ENCODE measurements around the gene BMI1. TPM values are rescaled to one million over a fixed set of nuclear protein-coding genes. Genes with fewer than 3 reads are reported as not detected.

The BMI1 gene
- total and polyA plus RNA-seq, 10 donors = 26.9 to 89.7 (median 64.2) TPM

DNA sequence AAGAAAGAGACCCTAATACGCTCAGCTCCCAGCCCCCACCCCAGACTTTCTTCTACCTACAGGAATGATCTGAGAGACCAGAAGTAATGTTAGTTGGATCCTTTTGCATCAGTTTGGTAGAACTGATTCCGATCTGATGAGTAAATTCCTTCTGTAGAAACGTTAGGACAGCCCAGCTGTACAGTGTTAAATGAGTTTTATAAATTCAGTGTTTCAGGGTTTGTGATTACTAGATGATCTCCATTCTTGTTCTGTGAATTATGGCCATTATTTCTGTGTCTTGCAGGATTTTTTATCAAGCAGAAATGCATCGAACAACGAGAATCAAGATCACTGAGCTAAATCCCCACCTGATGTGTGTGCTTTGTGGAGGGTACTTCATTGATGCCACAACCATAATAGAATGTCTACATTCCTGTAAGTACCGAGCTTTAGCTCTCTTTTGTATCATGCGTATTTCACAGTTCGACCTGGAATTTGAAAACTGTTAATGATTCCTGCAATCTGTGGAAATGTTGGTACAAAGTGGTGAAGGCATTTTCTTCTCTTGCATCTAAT, 5.3 kb downstream of the BMI1 start:
- DNase-seq = no peak
- H3K9me3 ChIP-seq = no peaks in the 10 kb centered on the region
- H3K27ac ChIP-seq = peak overlapping the region; percentile 54 to 84 (median 76)
- 64 to 71% (median 66%) methylated on average over 8 of the region's 8 CpGs for WGBS, 5 donors
- TF ChIP-seq POLR2A (IDR thresholded peaks at IDR 0.05) (no peak), POLR2AphosphoS5 (IDR thresholded peaks at IDR 0.05) (no peak)
- TF ChIP-seq, protein P1, sequence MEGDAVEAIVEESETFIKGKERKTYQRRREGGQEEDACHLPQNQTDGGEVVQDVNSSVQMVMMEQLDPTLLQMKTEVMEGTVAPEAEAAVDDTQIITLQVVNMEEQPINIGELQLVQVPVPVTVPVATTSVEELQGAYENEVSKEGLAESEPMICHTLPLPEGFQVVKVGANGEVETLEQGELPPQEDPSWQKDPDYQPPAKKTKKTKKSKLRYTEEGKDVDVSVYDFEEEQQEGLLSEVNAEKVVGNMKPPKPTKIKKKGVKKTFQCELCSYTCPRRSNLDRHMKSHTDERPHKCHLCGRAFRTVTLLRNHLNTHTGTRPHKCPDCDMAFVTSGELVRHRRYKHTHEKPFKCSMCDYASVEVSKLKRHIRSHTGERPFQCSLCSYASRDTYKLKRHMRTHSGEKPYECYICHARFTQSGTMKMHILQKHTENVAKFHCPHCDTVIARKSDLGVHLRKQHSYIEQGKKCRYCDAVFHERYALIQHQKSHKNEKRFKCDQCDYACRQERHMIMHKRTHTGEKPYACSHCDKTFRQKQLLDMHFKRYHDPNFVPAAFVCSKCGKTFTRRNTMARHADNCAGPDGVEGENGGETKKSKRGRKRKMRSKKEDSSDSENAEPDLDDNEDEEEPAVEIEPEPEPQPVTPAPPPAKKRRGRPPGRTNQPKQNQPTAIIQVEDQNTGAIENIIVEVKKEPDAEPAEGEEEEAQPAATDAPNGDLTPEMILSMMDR (IDR thresholded peaks at IDR 0.05 in 8 of 11, conservative IDR thresholded peaks at IDR 0.05 in 3 of 11) = no peak
- peaks cover 0 to 37% (median 0%) of the 10 kb centered on the region in 7 donors for H3K27me3 ChIP-seq (replicated peaks in 1 of 7)
- intact Hi-C loops (cut with DNase I; ENCODE audit: low total_unique reads) = no loop called here
- peaks cover 0 to 42% (median 28%) of the 10 kb centered on the region in 6 donors for H3K36me3 ChIP-seq
- peaks cover 23 to 49% (median 44%) of the 10 kb centered on the region in 6 donors for H3K4me1 ChIP-seq
- peak overlapping the region in 7 of 8 donors; percentile 59 to 90 (median 65) for H3K4me3 ChIP-seq

DNA sequence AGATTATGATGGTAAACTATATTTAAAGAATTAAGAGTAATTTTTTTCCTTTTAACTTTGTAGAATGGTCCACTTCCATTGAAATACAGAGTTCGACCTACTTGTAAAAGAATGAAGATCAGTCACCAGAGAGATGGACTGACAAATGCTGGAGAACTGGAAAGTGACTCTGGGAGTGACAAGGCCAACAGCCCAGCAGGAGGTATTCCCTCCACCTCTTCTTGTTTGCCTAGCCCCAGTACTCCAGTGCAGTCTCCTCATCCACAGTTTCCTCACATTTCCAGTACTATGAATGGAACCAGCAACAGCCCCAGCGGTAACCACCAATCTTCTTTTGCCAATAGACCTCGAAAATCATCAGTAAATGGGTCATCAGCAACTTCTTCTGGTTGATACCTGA, 8.3 kb downstream of the BMI1 start:
- peaks cover 0 to 17% (median under 1%) of the 10 kb centered on the region in 7 donors for H3K27me3 ChIP-seq (replicated peaks in 1 of 7)
- WGBS, 5 donors = 95 to 97% (median 97%) methylated on average over 3 of the region's 3 CpGs
- TF ChIP-seq POLR2AphosphoS5 (IDR thresholded peaks at IDR 0.05) (no peak), POLR2A (IDR thresholded peaks at IDR 0.05) (no peak)
- TF ChIP-seq, protein P1 (IDR thresholded peaks at IDR 0.05 in 8 of 11, conservative IDR thresholded peaks at IDR 0.05 in 3 of 11) = no peak
- no peak overlapping the region for H3K4me3 ChIP-seq
- no peak for DNase-seq
- H3K27ac ChIP-seq = no peak overlapping the region
- peaks cover 0 to 5% (median under 1%) of the 10 kb centered on the region in 8 donors for H3K9me3 ChIP-seq
- H3K36me3 ChIP-seq = peaks cover 0 to 42% (median 28%) of the 10 kb centered on the region in 6 donors
- peaks cover 13 to 56% (median 37%) of the 10 kb centered on the region in 6 donors for H3K4me1 ChIP-seq
- intact Hi-C loops (cut with DNase I; ENCODE audit: low total_unique reads) = no loop called here

DNA sequence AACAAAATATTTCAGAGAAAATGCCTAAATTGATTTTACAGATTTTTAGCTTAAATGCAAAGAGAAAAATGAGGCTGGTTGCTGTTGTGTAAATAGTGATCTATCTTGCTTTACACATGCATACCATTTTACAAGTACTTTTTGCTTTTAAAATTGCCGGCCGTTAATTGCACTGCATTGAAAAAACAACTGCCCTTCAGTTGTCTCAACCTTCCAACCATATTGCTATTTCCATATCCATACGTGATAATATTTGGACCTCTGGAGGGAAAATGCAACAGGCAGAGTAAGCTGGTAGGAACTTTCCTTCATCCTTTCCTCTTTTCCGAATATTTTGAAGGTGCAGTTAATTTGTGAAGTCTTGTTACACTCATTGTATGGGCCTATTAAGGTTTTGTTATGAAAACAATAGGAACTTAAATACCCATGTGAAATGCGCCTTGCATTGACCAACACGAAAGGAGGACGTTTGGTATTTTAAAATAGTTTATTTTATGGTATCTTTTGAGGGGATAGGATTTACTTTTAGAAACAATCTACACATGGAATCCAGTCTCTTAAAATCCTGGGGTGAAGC, 11.3 kb downstream of the BMI1 start:
- Histone ChIP-seq H3K9me3 (peaks cover 0 to 10% (median 1%) of the 10 kb centered on the region in 8 donors), H3K36me3 (peaks cover 0 to 36% (median 28%) of the 10 kb centered on the region in 6 donors), H3K4me3 (no peak overlapping the region), H3K27ac (peak overlapping the region in 4 of 8 donors; percentile 71 to 75 (median 72)), H3K4me1 (peaks cover 25 to 59% (median 44%) of the 10 kb centered on the region in 6 donors), H3K27me3 (replicated peaks in 1 of 7) (peaks cover 10 to 37% (median 30%) of the 10 kb centered on the region in 7 donors)
- 92 to 94% (median 93%) methylated on average over 7 of the region's 7 CpGs for WGBS, 5 donors
- no peak for TF ChIP-seq POLR2AphosphoS5 (IDR thresholded peaks at IDR 0.05)
- no peak for TF ChIP-seq POLR2A (IDR thresholded peaks at IDR 0.05)
- TF ChIP-seq, protein P1 (IDR thresholded peaks at IDR 0.05 in 8 of 11, conservative IDR thresholded peaks at IDR 0.05 in 3 of 11) = no peak
- DNase-seq = no peak
- intact Hi-C loops (cut with DNase I; ENCODE audit: low total_unique reads) = no loop called here

Measured in spleen (tissue), 11 donors.